ENCODE results near the gene CDK17.

DNA sequence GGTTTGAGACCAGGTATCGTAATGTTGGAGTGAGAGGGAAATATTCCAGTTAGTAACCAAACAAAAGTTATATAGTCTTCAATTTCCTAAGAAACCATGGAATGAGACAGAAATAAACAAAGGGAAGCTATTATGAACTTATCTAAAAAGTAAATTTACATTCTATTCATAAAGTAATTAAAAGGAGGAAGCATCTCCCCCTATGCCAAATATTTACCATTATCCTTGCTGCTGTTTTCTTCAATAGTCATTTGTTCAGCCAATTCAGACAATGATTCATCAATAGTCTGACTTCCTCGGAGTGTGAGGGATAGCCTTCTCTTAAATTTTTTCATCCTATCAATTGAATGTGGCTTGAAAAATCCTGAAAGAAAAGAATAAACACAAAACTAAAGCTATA is 65.7 kb downstream of the CDK17 start:
- TF ChIP-seq POLR2A (IDR thresholded peaks at IDR 0.05), result no peak
- TF ChIP-seq, protein P1, sequence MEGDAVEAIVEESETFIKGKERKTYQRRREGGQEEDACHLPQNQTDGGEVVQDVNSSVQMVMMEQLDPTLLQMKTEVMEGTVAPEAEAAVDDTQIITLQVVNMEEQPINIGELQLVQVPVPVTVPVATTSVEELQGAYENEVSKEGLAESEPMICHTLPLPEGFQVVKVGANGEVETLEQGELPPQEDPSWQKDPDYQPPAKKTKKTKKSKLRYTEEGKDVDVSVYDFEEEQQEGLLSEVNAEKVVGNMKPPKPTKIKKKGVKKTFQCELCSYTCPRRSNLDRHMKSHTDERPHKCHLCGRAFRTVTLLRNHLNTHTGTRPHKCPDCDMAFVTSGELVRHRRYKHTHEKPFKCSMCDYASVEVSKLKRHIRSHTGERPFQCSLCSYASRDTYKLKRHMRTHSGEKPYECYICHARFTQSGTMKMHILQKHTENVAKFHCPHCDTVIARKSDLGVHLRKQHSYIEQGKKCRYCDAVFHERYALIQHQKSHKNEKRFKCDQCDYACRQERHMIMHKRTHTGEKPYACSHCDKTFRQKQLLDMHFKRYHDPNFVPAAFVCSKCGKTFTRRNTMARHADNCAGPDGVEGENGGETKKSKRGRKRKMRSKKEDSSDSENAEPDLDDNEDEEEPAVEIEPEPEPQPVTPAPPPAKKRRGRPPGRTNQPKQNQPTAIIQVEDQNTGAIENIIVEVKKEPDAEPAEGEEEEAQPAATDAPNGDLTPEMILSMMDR (IDR thresholded peaks at IDR 0.05), result no peak
